Measurements from ENCODE around the gene SOX11. TPM values are rescaled to one million over a fixed set of nuclear protein-coding genes. Genes with fewer than 3 reads are reported as not detected.
"Not testable (repeated sequence)": the region's sequence is repeated elsewhere in the genome, so short reads cannot be mapped to it uniquely, and the experiment has no call there.

SOX11 gene
- total RNA-seq = 35.6 and 40.7 TPM in 2 replicates
- polyA plus RNA-seq = 9.3 and 10.6 TPM in 2 replicates

GRCh38 chr2:5691985-5692529 is at the start of gene SOX11:
Gene SOX11, plus strand, starts transcription at chr2:5692384. Its CDS starts 338 bp downstream, at chr2:5692722.
- Histone ChIP-seq H3K4me1 (ENCODE audit: low read depth) (no peaks in the 10 kb centered on the region), H3K27me3 (no peaks in the 10 kb centered on the region), H3K9me3 (ENCODE audit: low read depth) (no peaks in the 10 kb centered on the region), H3K27ac (peak within 1 kb of the TSS; percentile 91), H3K4me3 (peak within 1 kb of the TSS; percentile 91), H3K36me3 (no peaks in the 10 kb centered on the region)
- peak; percentile 70 to 99 for DNase-seq (ENCODE audit: low read depth in 1 of 2, low spot score in 1 of 2)
- TF ChIP-seq CTCF (IDR thresholded peaks at IDR 0.05; ENCODE audit: low read depth, low read length) = no peak

GRCh38 chr2:5652734-5653133 is 39.5 kb upstream of the SOX11 start:
- not testable (repeated sequence) for H3K9me3 ChIP-seq (ENCODE audit: low read depth); H3K27ac ChIP-seq; H3K36me3 ChIP-seq; DNase-seq (ENCODE audit: low read depth in 1 of 2, low spot score in 1 of 2); H3K27me3 ChIP-seq; H3K4me3 ChIP-seq
- peaks cover 11% of the 10 kb centered on the region for H3K4me1 ChIP-seq (ENCODE audit: low read depth)

- peaks cover 11% of the 10 kb centered on the region for H3K4me1 ChIP-seq (ENCODE audit: low read depth)
- not testable (repeated sequence) for H3K4me3 ChIP-seq; H3K9me3 ChIP-seq (ENCODE audit: low read depth); H3K27ac ChIP-seq; H3K36me3 ChIP-seq; H3K27me3 ChIP-seq; DNase-seq (ENCODE audit: low read depth in 1 of 2, low spot score in 1 of 2)
These were observed 38.4 kb upstream of the SOX11 start for GRCh38 chr2:5653756-5654155.

GRCh38 chr2:5657231-5657630 is 35.0 kb upstream of the SOX11 start:
- no peaks in the 10 kb centered on the region for H3K36me3 ChIP-seq
- no peaks in the 10 kb centered on the region for H3K27me3 ChIP-seq
- no peak for TF ChIP-seq CTCF (IDR thresholded peaks at IDR 0.05; ENCODE audit: low read depth, low read length)
- peak in 1 of 2 donors; percentile 40 for DNase-seq (ENCODE audit: low read depth in 1 of 2, low spot score in 1 of 2)
- H3K4me1 ChIP-seq (ENCODE audit: low read depth) = peaks cover 11% of the 10 kb centered on the region
- H3K4me3 ChIP-seq = no peak overlapping the region
- no peaks in the 10 kb centered on the region for H3K9me3 ChIP-seq (ENCODE audit: low read depth)
- no peak overlapping the region for H3K27ac ChIP-seq

GRCh38 chr2:5660591-5660990 is 31.6 kb upstream of the SOX11 start:
- Histone ChIP-seq H3K27me3 (no peaks in the 10 kb centered on the region), H3K4me1 (ENCODE audit: low read depth) (peaks cover 11% of the 10 kb centered on the region), H3K36me3 (no peaks in the 10 kb centered on the region), H3K9me3 (ENCODE audit: low read depth) (no peaks in the 10 kb centered on the region), H3K4me3 (no peak overlapping the region), H3K27ac (no peak overlapping the region)
- TF ChIP-seq CTCF (IDR thresholded peaks at IDR 0.05; ENCODE audit: low read depth, low read length) = no peak
- DNase-seq (ENCODE audit: low read depth in 1 of 2, low spot score in 1 of 2) = no peak

GRCh38 chr2:5661362-5661761 is 30.8 kb upstream of the SOX11 start:
- no peak overlapping the region for H3K27ac ChIP-seq
- H3K27me3 ChIP-seq = no peaks in the 10 kb centered on the region
- no peaks in the 10 kb centered on the region for H3K9me3 ChIP-seq (ENCODE audit: low read depth)
- no peak overlapping the region for H3K4me3 ChIP-seq
- no peaks in the 10 kb centered on the region for H3K36me3 ChIP-seq
- TF ChIP-seq CTCF (IDR thresholded peaks at IDR 0.05; ENCODE audit: low read depth, low read length) = no peak
- H3K4me1 ChIP-seq (ENCODE audit: low read depth) = peaks cover 11% of the 10 kb centered on the region
- DNase-seq (ENCODE audit: low read depth in 1 of 2, low spot score in 1 of 2) = no peak

- no peak for DNase-seq (ENCODE audit: low read depth in 1 of 2, low spot score in 1 of 2)
- no peak for TF ChIP-seq CTCF (IDR thresholded peaks at IDR 0.05; ENCODE audit: low read depth, low read length)
- Histone ChIP-seq H3K4me3 (no peak overlapping the region), H3K27me3 (no peaks in the 10 kb centered on the region), H3K4me1 (ENCODE audit: low read depth) (no peaks in the 10 kb centered on the region), H3K36me3 (no peaks in the 10 kb centered on the region), H3K27ac (no peak overlapping the region), H3K9me3 (ENCODE audit: low read depth) (no peaks in the 10 kb centered on the region)
These were observed 27.9 kb upstream of the SOX11 start for GRCh38 chr2:5664278-5664681.

Measured in cardiac muscle cell (in vitro differentiated cells and primary cell).